Small intestine (tissue), 7 donors: ENCODE data around the gene PRR15. TPM values are rescaled to one million over a fixed set of nuclear protein-coding genes. Genes with fewer than 3 reads are reported as not detected.
A peak's percentile ranks its signal among the peaks of the same experiment; 100 is the strongest.

Experiments used
- DNase-seq, 2 donors: peaks; one replicate each; pipeline versions ENCODE4 v3.0.0 to v3.0.0-alpha.2; 2013
- FAIRE-seq: peaks from 2 replicates; lab custom pipeline; 2012; peaks lifted over from hg19 to GRCh38; lab: Jason Lieb, UNC
- H3K27ac ChIP-seq, 3 donors: one replicate each; pipeline ENCODE4 v1.5.1; 2013; ENCODE audit warnings: low read length in 2 of 3, mild to moderate bottlenecking in 2 of 3, control low read depth in 1 of 3, inconsistent platforms in 1 of 3, low read depth in 1 of 3, moderate library complexity in 1 of 3
- H3K27me3 ChIP-seq, 3 donors: one replicate each; pipeline ENCODE4 v1.6.1; 2013; ENCODE audit warnings: low read length in 3 of 3, inconsistent platforms in 1 of 3; ENCODE audit not compliant: control insufficient read depth in 3 of 3, insufficient read depth in 3 of 3
- H3K36me3 ChIP-seq, 3 donors: one replicate each; pipeline ENCODE4 v1.6.1; 2013; ENCODE audit warnings: low read length in 3 of 3, inconsistent platforms in 1 of 3, low read depth in 1 of 3, mild to moderate bottlenecking in 1 of 3, moderate library complexity in 1 of 3; ENCODE audit not compliant: control insufficient read depth in 3 of 3, insufficient read depth in 2 of 3
- H3K4me1 ChIP-seq, 3 donors: one replicate each; pipeline ENCODE4 v1.6.1; 2013; ENCODE audit warnings: low read length in 2 of 3, inconsistent platforms in 1 of 3, low read depth in 1 of 3, mild to moderate bottlenecking in 1 of 3, moderate library complexity in 1 of 3; ENCODE audit not compliant: control insufficient read depth in 3 of 3, insufficient read depth in 2 of 3
- H3K4me3 ChIP-seq, 3 donors: one replicate each; pipeline ENCODE4 v1.5.1; 2013; ENCODE audit warnings: low read length in 3 of 3, control low read depth in 1 of 3, inconsistent platforms in 1 of 3, low read depth in 1 of 3, mild to moderate bottlenecking in 1 of 3, moderate library complexity in 1 of 3
- H3K9me3 ChIP-seq, 2 donors: one replicate each; pipeline ENCODE4 v1.6.1; 2013; ENCODE audit warnings: low read depth in 1 of 2, low read length in 1 of 2; ENCODE audit not compliant: control insufficient read depth in 2 of 2, insufficient read depth in 1 of 2
- WGBS, 3 donors: extraction: QIAGEN DNeasy Blood & Tissue Kit; methylation state at CpG; one replicate each; pipeline ENCODE4 v1.1.7; 2013; 5-methylcytosine and 5-hydroxymethylcytosine counted together
- polyA plus RNA-seq, 4 donors: library from polyadenylated mRNA; stranded (reverse) in 3 of 4; unstranded in 1 of 4; fragments of 200-250 nt in 3 of 4; fragments of 120-200 nt in 1 of 4; gene quantifications; one replicate each; pipeline versions ENCODE4 v1.2.1 to v1.2.3, GENCODE V29; 2013
- donor health status: healthy with polysubstance abuse.
- donor health status: control.
- donor health status: control.
- donor health status: Bipolar disorder and iron deficiency.
- donor health status: healthy.

PRR15 gene
- polyA plus RNA-seq, 4 donors, result 58.9 to 179 (median 118) TPM

- FAIRE-seq, result no peak
- Histone ChIP-seq H3K27me3 (no peaks in the 10 kb centered on the region), H3K9me3 (no peaks in the 10 kb centered on the region), H3K36me3 (no peaks in the 10 kb centered on the region), H3K27ac (peak overlapping the region in 1 of 3 donors; percentile 78), H3K4me3 (no peak overlapping the region), H3K4me1 (peaks cover 0 to 44% (median 6%) of the 10 kb centered on the region in 3 donors)
- no peak for DNase-seq
- 92 to 94% (median 93%) methylated on average over 2 of the region's 2 CpGs for WGBS, 3 donors
Observed at GRCh38 chr7:29597266-29597665, 33.6 kb downstream of the PRR15 start.

GRCh38 chr7:29598137-29598536 lies 34.5 kb downstream of the PRR15 start:
- DNase-seq (peak in 1 of 2 donors; percentile 21), FAIRE-seq (no peak)
- Histone ChIP-seq H3K4me3 (no peak overlapping the region), H3K36me3 (no peaks in the 10 kb centered on the region), H3K27ac (peak overlapping the region; percentile 71 to 77 (median 74)), H3K9me3 (no peaks in the 10 kb centered on the region), H3K27me3 (no peaks in the 10 kb centered on the region), H3K4me1 (peaks cover 0 to 42% (median 6%) of the 10 kb centered on the region in 3 donors)
- 46 to 74% (median 54%) methylated on average over 3 of the region's 3 CpGs for WGBS, 3 donors

GRCh38 chr7:29598613-29599012 lies 35.0 kb downstream of the PRR15 start:
- peaks cover 0 to 43% (median 6%) of the 10 kb centered on the region in 3 donors for H3K4me1 ChIP-seq
- H3K4me3 ChIP-seq, result no peak overlapping the region
- DNase-seq, result peak; percentile 86 to 97
- 13 to 54% (median 38%) methylated on average over 8 of the region's 8 CpGs for WGBS, 3 donors
- FAIRE-seq, result no peak
- peaks cover 0 to 1% of the 10 kb centered on the region in 2 donors for H3K9me3 ChIP-seq
- peak overlapping the region; percentile 71 to 77 (median 74) for H3K27ac ChIP-seq
- H3K27me3 ChIP-seq, result no peaks in the 10 kb centered on the region
- H3K36me3 ChIP-seq, result no peaks in the 10 kb centered on the region

GRCh38 chr7:29599026-29599425 lies 35.4 kb downstream of the PRR15 start:
- no peak for FAIRE-seq
- no peak overlapping the region for H3K4me3 ChIP-seq
- H3K36me3 ChIP-seq, result no peaks in the 10 kb centered on the region
- no peaks in the 10 kb centered on the region for H3K27me3 ChIP-seq
- H3K4me1 ChIP-seq, result peaks cover 0 to 41% (median 6%) of the 10 kb centered on the region in 3 donors
- H3K9me3 ChIP-seq, result peaks cover 0 to 4% of the 10 kb centered on the region in 2 donors
- DNase-seq, result peak in 1 of 2 donors; percentile 65
- peak overlapping the region in 2 of 3 donors; percentile 74 to 95 for H3K27ac ChIP-seq
- WGBS, 3 donors, result 20 to 58% (median 31%) methylated on average over 2 of the region's 2 CpGs

GRCh38 chr7:29600661-29601060 lies 37.0 kb downstream of the PRR15 start:
- no peaks in the 10 kb centered on the region for H3K36me3 ChIP-seq
- peaks cover 0 to 4% of the 10 kb centered on the region in 2 donors for H3K9me3 ChIP-seq
- no peaks in the 10 kb centered on the region for H3K27me3 ChIP-seq
- no peak for FAIRE-seq
- DNase-seq, result no peak
- WGBS, 3 donors, result 89 to 99% (median 94%) methylated on average over 4 of the region's 4 CpGs
- peaks cover 0 to 41% (median 7%) of the 10 kb centered on the region in 3 donors for H3K4me1 ChIP-seq
- H3K4me3 ChIP-seq, result no peak overlapping the region
- H3K27ac ChIP-seq, result peak overlapping the region in 1 of 3 donors; percentile 74

DNA sequence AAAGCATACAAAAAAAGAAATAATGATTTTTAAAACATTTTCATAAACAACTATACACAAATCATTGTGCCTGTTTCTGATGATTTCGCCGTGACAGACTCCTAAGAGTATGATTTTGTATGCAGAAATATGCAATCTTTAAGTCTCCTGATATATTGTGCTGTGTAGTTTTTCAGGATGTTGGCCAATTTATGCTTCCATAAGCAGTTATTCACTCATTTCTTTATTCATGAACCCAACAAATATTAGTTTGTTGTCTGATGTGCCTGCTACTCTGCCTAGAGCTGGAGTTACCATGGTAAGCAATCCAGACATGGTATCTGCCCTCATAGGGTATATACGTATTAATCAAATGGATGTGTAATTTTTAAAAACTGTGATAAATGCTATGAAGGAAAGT lies 40.4 kb downstream of the PRR15 start:
- Histone ChIP-seq H3K27ac (no peak overlapping the region), H3K4me1 (peaks cover 0 to 55% (median 10%) of the 10 kb centered on the region in 3 donors), H3K27me3 (no peaks in the 10 kb centered on the region), H3K4me3 (no peak overlapping the region), H3K36me3 (no peaks in the 10 kb centered on the region), H3K9me3 (peaks cover 0 to 4% of the 10 kb centered on the region in 2 donors)
- FAIRE-seq, result no peak
- no peak for DNase-seq
- 97 to 99% (median 97%) methylated on average over 3 of the region's 3 CpGs for WGBS, 3 donors

DNA sequence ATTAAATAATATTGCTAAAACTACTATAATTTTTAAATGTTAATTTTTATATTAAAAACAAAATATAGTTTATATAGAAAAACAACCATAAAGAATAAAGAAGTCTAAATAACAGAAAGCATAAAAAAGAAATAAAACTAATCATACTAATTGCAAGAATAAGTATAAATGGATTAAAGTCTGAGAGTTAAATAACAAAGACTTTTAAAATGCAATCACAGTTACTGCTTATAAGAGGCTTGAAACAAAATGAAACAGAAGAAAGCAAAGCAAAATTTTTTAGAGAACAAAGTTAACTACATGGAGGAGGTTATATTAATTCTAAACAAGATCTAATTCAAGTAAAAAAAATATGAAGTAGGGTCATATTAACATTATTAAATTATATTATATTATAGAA lies 41.1 kb downstream of the PRR15 start:
- H3K4me3 ChIP-seq, result no peak overlapping the region
- H3K9me3 ChIP-seq, result peaks cover 0 to 4% of the 10 kb centered on the region in 2 donors
- peak; percentile 87 for FAIRE-seq
- H3K36me3 ChIP-seq, result no peaks in the 10 kb centered on the region
- H3K27me3 ChIP-seq, result no peaks in the 10 kb centered on the region
- H3K27ac ChIP-seq, result no peak overlapping the region
- DNase-seq, result no peak
- peaks cover 0 to 55% (median 10%) of the 10 kb centered on the region in 3 donors for H3K4me1 ChIP-seq

DNA sequence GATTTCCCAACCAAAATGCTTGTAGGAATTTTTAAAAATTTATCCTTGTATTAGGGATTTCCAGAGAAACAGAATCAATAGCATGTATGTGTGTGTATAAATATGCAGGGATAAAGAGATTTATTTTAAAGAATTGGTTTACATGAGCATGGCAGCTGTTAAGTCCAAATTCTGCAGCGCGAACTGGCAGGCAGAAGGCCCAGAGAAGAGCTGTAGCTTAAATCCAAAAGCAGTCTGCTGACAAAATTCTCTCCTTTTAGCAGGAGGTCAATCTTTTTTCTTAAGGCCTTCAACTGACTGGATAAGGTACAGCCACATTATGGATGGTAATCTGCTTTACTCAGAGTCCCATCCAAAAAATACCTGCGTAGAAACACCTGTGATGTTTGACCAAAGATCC lies 42.0 kb downstream of the PRR15 start:
- Histone ChIP-seq H3K4me1 (peaks cover 0 to 57% (median 10%) of the 10 kb centered on the region in 3 donors), H3K4me3 (no peak overlapping the region), H3K36me3 (no peaks in the 10 kb centered on the region), H3K27me3 (no peaks in the 10 kb centered on the region), H3K27ac (peak overlapping the region; percentile 67 to 96 (median 71)), H3K9me3 (peaks cover 0 to 4% of the 10 kb centered on the region in 2 donors)
- DNase-seq (no peak), FAIRE-seq (no peak)
- 54 to 75% (median 69%) methylated on average over 3 of the region's 3 CpGs for WGBS, 3 donors

- FAIRE-seq (no peak), DNase-seq (peak; percentile 88 to 95)
- 12 to 45% (median 39%) methylated on average over 4 of the region's 4 CpGs for WGBS, 3 donors
- Histone ChIP-seq H3K27ac (peak overlapping the region; percentile 71 to 96 (median 83)), H3K4me1 (peaks cover 0 to 57% (median 10%) of the 10 kb centered on the region in 3 donors), H3K9me3 (peaks cover 0 to 4% of the 10 kb centered on the region in 2 donors), H3K4me3 (no peak overlapping the region), H3K36me3 (no peaks in the 10 kb centered on the region), H3K27me3 (no peaks in the 10 kb centered on the region)
Observed at GRCh38 chr7:29606287-29606721, 42.7 kb downstream of the PRR15 start.
